Naive thymus-derived CD8-positive, alpha-beta T cell (primary cell): ENCODE results near the gene NRXN3. TPM values are rescaled to one million over a fixed set of nuclear protein-coding genes. Genes with fewer than 3 reads are reported as not detected.

Experiments
- ATAC-seq, 2 donors: fragments of 150-1000 bp; cut with Tn5 transposase in 1 of 2; sonication (Bioruptor Pico), chemical (Tn5 transposase) in 1 of 2; 1 replicate in 1 of 2; 2 replicates in 1 of 2; pipeline ENCODE4 v1.10.0; 2021; ENCODE audit warnings: mild to moderate bottlenecking in 2 of 2, moderate library complexity in 2 of 2
- POLR2A ChIA-PET: fragments of 350-600 bp; sonication (Branson Sonifier 250); formaldehyde crosslinking; loops from one replicate; lab custom pipeline; 2021; ENCODE audit warnings: antibody characterized with exemption; lab: Charles Lee
- DNase-seq, 10 donors: peaks; one replicate each; pipeline versions ENCODE4 v3.0.0 to v3.0.0-alpha.2; 2020 to 2022
- H3K27ac Mint-ChIP-seq, 10 donors: one replicate each; pipeline ENCODE4 v1.8.0; 2020 to 2022; ENCODE audit warnings: mild to moderate bottlenecking in 10 of 10, mixed read lengths in 10 of 10, moderate library complexity in 4 of 10, inconsistent platforms in 1 of 10
- H3K27me3 Mint-ChIP-seq, 5 donors: one replicate each; pipeline ENCODE4 v1.8.0; 2021 to 2022; ENCODE audit warnings: mixed read lengths in 5 of 5
- H3K36me3 Mint-ChIP-seq, 3 donors: one replicate each; pipeline ENCODE4 v1.8.0; 2020 to 2022; ENCODE audit warnings: mixed read lengths in 3 of 3, mild to moderate bottlenecking in 2 of 3, inconsistent platforms in 1 of 3
- H3K4me1 Mint-ChIP-seq, 4 donors: one replicate each; pipeline ENCODE4 v1.8.0; 2021 to 2022; ENCODE audit warnings: mixed read lengths in 4 of 4
- H3K4me3 Mint-ChIP-seq, 10 donors: one replicate each; pipeline ENCODE4 v1.8.0; 2020 to 2022; ENCODE audit warnings: mild to moderate bottlenecking in 10 of 10, mixed read lengths in 10 of 10, moderate library complexity in 6 of 10, inconsistent platforms in 1 of 10
- H3K9me3 Mint-ChIP-seq, 9 donors: one replicate each; pipeline ENCODE4 v1.8.0; 2020 to 2022; ENCODE audit warnings: mixed read lengths in 9 of 9, mild to moderate bottlenecking in 3 of 9, inconsistent platforms in 1 of 9, moderate library complexity in 1 of 9
- polyA plus RNA-seq, 3 donors: library from polyadenylated mRNA; unstranded; fragments of 300-500 nt; fragmentation: Illumina TruSeq; gene quantifications; one replicate each; pipeline ENCODE4 v1.2.3, GENCODE V29; 2021
- total RNA-seq, 8 experiments: library from RNA in 2 of 8; stranded (reverse) in 2 of 8; gene quantifications; one replicate each; pipeline ENCODE4 v1.2.3 and lab custom pipeline; 2021 to 2026

The NRXN3 gene
- total and polyA plus RNA-seq, 5 experiments from 2014 or later: not detected

DNA sequence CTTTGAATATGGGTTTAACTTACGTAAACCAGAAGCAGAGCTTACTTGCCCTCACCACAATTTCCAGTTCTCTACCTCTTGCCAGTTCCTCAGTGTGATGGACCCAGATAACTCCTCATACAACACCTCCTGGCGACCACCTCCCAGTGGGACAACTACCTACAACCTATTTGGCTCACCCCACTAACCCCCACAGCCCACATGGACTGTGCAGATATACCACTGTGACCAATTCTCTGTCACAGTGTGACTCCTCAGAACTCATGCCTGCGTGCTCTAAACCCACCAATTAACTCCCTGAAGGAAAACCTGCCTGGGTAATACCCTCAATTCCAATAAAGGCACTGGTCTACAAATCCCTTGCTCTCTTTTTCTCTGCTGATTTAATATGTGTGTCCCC, 1729.4 kb downstream of the NRXN3 start:
- peaks cover 0 to 20% (median 2%) of the 10 kb centered on the region in 9 donors for H3K9me3 Mint-ChIP-seq
- H3K27ac Mint-ChIP-seq: no peak overlapping the region
- no peak overlapping the region for H3K4me3 Mint-ChIP-seq
- no peaks in the 10 kb centered on the region for H3K36me3 Mint-ChIP-seq
- peaks cover 0 to 4% (median 0%) of the 10 kb centered on the region in 5 donors for H3K27me3 Mint-ChIP-seq
- POLR2A ChIA-PET: no interaction called here
- no peaks in the 10 kb centered on the region for H3K4me1 Mint-ChIP-seq
- ATAC-seq (no peak), DNase-seq (no peak)

DNA sequence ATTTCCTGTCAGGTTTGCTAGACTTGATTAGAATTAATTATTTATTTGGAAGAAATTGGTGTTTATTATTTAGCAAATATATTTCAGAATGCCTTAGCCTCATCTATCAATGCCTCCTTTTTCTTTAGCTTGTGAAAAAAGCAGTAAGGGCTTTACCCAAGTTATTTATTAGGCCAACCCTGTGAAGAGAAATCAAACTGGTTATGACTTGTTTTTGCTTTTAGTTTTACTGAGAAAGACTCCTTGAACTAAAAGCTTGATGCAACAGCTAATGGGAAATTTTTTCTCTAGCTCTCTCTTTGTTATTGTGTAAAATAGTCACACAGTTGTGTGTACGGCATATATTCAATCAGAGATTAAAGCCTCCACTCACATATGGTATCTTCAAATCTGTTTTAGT, 1734.3 kb downstream of the NRXN3 start:
- H3K36me3 Mint-ChIP-seq: no peaks in the 10 kb centered on the region
- POLR2A ChIA-PET: no interaction called here
- no peak for ATAC-seq

DNA sequence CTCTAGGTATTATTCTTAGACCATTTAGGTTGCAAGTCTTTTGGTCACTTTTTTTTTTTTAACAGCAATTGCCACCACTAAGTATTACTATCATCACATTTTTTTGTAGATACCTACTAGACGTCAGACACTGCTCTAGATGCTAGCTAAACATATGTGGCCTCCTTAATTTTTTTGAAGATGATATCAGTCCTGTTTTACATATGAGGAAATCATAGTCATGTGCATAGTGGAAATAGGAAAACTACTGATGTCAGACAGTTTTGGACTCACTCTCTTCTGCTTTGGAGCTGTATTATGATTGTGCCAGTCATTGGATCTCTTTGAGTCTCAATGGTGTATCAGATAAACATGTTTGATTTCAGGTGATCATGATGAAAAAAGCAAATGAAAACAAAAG, 1736.8 kb downstream of the NRXN3 start:
- Mint-ChIP-seq H3K27me3 (peaks cover 0 to 5% (median 0%) of the 10 kb centered on the region in 5 donors), H3K4me3 (no peak overlapping the region), H3K4me1 (no peaks in the 10 kb centered on the region), H3K9me3 (peaks cover 0 to 10% (median 4%) of the 10 kb centered on the region in 9 donors), H3K36me3 (no peaks in the 10 kb centered on the region), H3K27ac (no peak overlapping the region)
- POLR2A ChIA-PET: no interaction called here
- DNase-seq (no peak), ATAC-seq (no peak)

More for the DNA sequence above, 1734.3 kb downstream of the NRXN3 start:
- Mint-ChIP-seq H3K4me3 (no peak overlapping the region), H3K9me3 (peaks cover 0 to 24% (median 3%) of the 10 kb centered on the region in 9 donors), H3K27ac (no peak overlapping the region), H3K27me3 (no peaks in the 10 kb centered on the region), H3K4me1 (no peaks in the 10 kb centered on the region)
- DNase-seq: no peak

DNA sequence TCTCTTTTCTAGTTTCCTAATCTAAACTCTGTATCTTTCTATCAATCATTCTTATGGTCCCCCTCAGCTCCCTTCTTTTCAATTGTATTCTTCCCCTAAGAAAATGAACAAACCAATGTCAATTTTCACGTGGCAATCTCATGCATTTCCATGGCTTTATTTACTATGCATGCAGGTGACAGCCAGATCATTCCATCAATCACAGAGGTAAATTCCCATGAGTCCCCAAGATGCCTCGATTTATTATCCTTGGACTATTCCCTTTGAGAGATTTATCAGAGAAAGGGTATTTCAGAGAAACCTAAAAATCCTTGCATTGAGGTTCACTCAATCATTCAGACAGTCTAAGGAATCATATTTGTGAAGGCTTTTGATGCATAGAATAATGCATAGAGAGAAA, 1739.9 kb downstream of the NRXN3 start:
- H3K27me3 Mint-ChIP-seq: peaks cover 0 to 5% (median 0%) of the 10 kb centered on the region in 5 donors
- POLR2A ChIA-PET: no interaction called here

DNA sequence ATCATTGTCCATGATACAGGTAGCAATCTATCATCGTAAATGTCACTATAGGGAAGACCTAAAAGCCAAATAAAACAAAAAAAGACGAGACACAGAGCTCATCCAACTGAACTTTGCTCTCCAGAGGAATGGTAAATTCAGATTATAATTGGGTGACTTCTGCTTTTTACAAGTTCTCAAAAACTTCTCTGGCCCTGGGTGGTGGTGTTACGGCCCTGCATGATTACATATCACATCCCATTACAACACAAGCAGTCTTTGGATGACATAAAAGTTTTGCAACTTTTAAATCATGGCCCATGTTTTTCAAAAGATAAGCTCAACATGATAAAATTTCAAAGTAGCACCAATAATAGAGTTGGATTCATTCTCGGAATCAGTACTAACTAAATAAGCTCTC, 1741.6 kb downstream of the NRXN3 start:
- H3K9me3 Mint-ChIP-seq: peaks cover 0 to 23% (median 9%) of the 10 kb centered on the region in 9 donors
- H3K4me1 Mint-ChIP-seq: no peaks in the 10 kb centered on the region
- DNase-seq: no peak
- H3K36me3 Mint-ChIP-seq: no peaks in the 10 kb centered on the region
- no peak overlapping the region for H3K4me3 Mint-ChIP-seq
- ATAC-seq: no peak
- no peak overlapping the region for H3K27ac Mint-ChIP-seq
- peaks cover 0 to 5% (median 0%) of the 10 kb centered on the region in 5 donors for H3K27me3 Mint-ChIP-seq
- POLR2A ChIA-PET: no interaction called here

More for the DNA sequence above, 1739.9 kb downstream of the NRXN3 start:
- H3K4me3 Mint-ChIP-seq: no peak overlapping the region
- ATAC-seq (no peak), DNase-seq (no peak)
- no peaks in the 10 kb centered on the region for H3K4me1 Mint-ChIP-seq
- peaks cover 0 to 23% (median 9%) of the 10 kb centered on the region in 9 donors for H3K9me3 Mint-ChIP-seq
- no peak overlapping the region for H3K27ac Mint-ChIP-seq
- no peaks in the 10 kb centered on the region for H3K36me3 Mint-ChIP-seq

DNA sequence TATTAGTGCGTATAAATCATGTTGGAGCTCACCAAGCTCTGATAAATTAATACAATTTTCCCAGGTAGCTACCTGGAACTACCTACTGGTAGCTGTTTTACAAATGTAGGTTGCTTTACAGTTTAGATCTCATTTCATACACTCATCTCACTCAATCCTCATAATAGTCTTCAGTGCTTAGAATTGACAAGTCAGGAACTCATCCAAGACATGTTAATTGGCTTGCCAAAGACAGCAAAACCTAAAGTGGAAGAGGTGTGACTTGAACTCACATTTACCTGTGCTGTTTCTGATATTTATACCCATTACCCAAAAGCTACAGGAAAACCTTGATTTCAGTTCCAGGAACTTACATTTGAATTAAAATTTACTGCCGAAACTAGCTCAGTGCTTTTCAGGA, 1744.4 kb downstream of the NRXN3 start:
- peaks cover 0 to 5% (median 0%) of the 10 kb centered on the region in 5 donors for H3K27me3 Mint-ChIP-seq
- ATAC-seq: no peak
- no peak overlapping the region for H3K4me3 Mint-ChIP-seq
- no peaks in the 10 kb centered on the region for H3K4me1 Mint-ChIP-seq
- H3K27ac Mint-ChIP-seq: no peak overlapping the region
- no peak for DNase-seq
- no peaks in the 10 kb centered on the region for H3K36me3 Mint-ChIP-seq
- H3K9me3 Mint-ChIP-seq: peaks cover 0 to 23% (median 11%) of the 10 kb centered on the region in 9 donors
- POLR2A ChIA-PET: no interaction called here

DNA sequence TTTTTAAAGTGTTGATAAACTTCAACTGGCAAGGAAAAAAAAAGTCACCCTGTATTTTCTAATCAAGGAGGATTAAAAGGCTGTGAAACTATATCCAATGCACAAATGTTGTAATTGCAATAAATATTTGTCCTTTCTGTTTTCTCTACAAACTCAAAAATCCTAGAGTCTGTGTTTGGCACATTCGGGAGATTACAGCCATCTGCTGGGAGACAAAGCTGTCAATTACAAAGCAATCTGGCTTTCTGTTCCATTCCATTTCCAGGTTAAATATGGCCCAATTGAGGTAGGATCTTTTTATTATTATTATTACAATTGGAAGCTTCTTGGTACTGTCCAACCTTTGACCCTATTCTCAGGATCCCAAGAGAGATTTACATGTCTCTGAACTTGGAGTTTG, 1745.2 kb downstream of the NRXN3 start:
- Mint-ChIP-seq H3K27me3 (peaks cover 0 to 1% (median 0%) of the 10 kb centered on the region in 5 donors), H3K4me3 (no peak overlapping the region), H3K9me3 (peaks cover 0 to 23% (median 12%) of the 10 kb centered on the region in 9 donors), H3K27ac (no peak overlapping the region), H3K36me3 (no peaks in the 10 kb centered on the region), H3K4me1 (no peaks in the 10 kb centered on the region)
- DNase-seq (no peak), ATAC-seq (no peak)
- POLR2A ChIA-PET: no interaction called here

DNA sequence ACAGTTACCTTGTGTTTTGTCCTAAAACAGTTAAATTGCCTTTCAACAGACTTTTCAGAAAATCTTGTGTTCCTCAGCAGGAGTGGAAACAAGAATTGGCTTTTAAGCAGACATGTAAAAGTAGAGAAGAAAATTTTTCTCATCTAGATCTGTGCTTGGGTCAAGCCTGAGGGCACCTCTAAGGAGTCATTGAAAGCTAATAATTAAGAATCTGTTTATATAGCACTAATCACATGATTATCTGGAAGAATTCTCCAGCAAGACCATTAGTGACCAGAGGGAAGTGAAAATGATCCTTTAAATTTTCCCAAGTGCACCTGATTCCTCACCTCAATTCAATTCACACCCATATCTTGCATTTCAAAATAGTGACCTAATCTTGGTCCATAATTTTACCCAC, 1746.1 kb downstream of the NRXN3 start:
- H3K4me3 Mint-ChIP-seq: no peak overlapping the region
- no peaks in the 10 kb centered on the region for H3K36me3 Mint-ChIP-seq
- POLR2A ChIA-PET: no interaction called here
- no peak overlapping the region for H3K27ac Mint-ChIP-seq
- DNase-seq: no peak
- H3K27me3 Mint-ChIP-seq: peaks cover 0 to 1% (median 0%) of the 10 kb centered on the region in 5 donors
- H3K9me3 Mint-ChIP-seq: peaks cover 0 to 24% (median 12%) of the 10 kb centered on the region in 9 donors
- no peak for ATAC-seq
- H3K4me1 Mint-ChIP-seq: no peaks in the 10 kb centered on the region

DNA sequence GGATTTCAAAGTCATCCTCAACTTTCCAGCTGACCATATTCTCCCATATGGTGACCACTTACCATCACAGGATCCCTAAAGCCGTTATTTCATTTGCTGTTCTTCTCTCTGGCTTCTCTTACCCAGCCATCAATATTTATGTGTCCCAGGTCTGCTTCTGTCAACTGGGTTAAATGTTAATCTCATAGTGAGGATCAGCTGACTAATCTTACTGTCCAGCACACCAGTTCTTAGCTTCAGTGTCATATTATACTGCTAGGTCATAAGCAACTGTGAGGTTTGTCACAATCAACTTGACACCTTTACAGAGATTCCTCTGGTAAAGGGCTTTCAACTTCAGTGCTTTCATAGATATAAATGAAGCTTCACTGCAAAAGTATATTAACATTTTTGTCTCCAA, 1746.7 kb downstream of the NRXN3 start:
- ATAC-seq (no peak), DNase-seq (no peak)
- POLR2A ChIA-PET: no interaction called here
- H3K27me3 Mint-ChIP-seq: peaks cover 0 to 1% (median 0%) of the 10 kb centered on the region in 5 donors
- H3K36me3 Mint-ChIP-seq: no peaks in the 10 kb centered on the region
- H3K4me3 Mint-ChIP-seq: no peak overlapping the region
- H3K9me3 Mint-ChIP-seq: peaks cover 0 to 29% (median 13%) of the 10 kb centered on the region in 9 donors
- no peak overlapping the region for H3K27ac Mint-ChIP-seq
- H3K4me1 Mint-ChIP-seq: no peaks in the 10 kb centered on the region
